SK-N-MC (cell line): ENCODE measurements around the gene TXNRD1.

Experiments used
- DNase-seq: peaks from one replicate; pipeline ENCODE4 v3.0.0-alpha.2; 2011; ENCODE audit warnings: low read depth, low spot score
- H3K27ac ChIP-seq: fragments of 200-600 bp; sonication (generic); 2 replicates; pipeline ENCODE4 v1.5.1; 2016; ENCODE audit warnings: mixed run types
- H3K36me3 ChIP-seq: fragments of 200-600 bp; sonication (generic); 2 replicates; pipeline ENCODE4 v1.6.1; 2017; ENCODE audit warnings: antibody characterized with exemption, low read length, mixed read lengths; ENCODE audit not compliant: insufficient read depth
- H3K4me3 ChIP-seq: fragments of 200-600 bp; sonication (generic); 2 replicates; pipeline ENCODE4 v1.5.1; 2016
- H3K9ac ChIP-seq: fragments of 200-600 bp; sonication (generic); 2 replicates; pipeline ENCODE4 v1.8.0; 2017; ENCODE audit warnings: mixed run types, mixed read lengths; ENCODE audit not compliant: insufficient read length
- H3K9me3 ChIP-seq: fragments of 200-600 bp; sonication (generic); 2 replicates; pipeline ENCODE4 v1.6.1; 2017; ENCODE audit warnings: low read depth, mild to moderate bottlenecking, antibody characterized with exemption, low read length, moderate library complexity, mixed read lengths
- EZH2 ChIP-seq: fragments of 200-600 bp; sonication (generic); IDR thresholded peaks from one replicate; pipeline ENCODE4 v1.6.1; 2017; ENCODE audit warnings: antibody characterized with exemption
- FOXP2 ChIP-seq: optimal IDR thresholded peaks from 2 replicates; pipeline ENCODE3; 2011; ENCODE audit warnings: mild to moderate bottlenecking, moderate library complexity; ENCODE audit not compliant: insufficient read depth; ENCODE audit errors: extremely low read length, control extremely low read depth
- POLR2AphosphoS5 ChIP-seq: IDR thresholded peaks from 2 replicates; pipeline ENCODE4 v1.6.1; 2012; ENCODE audit warnings: mild to moderate bottlenecking, low read depth, low read length, borderline replicate concordance

Gene TXNRD1

GRCh38 chr12:104345234-104346066 is 129.9 kb downstream of the TXNRD1 start:
- no peak for DNase-seq
- Histone ChIP-seq H3K36me3 (peaks cover 95% of the 10 kb centered on the region), H3K4me3 (no peak overlapping the region), H3K27ac (no peak overlapping the region), H3K9me3 (no peaks in the 10 kb centered on the region), H3K9ac (no peak overlapping the region)
- TF ChIP-seq FOXP2 (no peak), EZH2 (no peak), POLR2AphosphoS5 (no peak)

- H3K9me3 ChIP-seq, result no peaks in the 10 kb centered on the region
- no peak overlapping the region for H3K9ac ChIP-seq
- TF ChIP-seq POLR2AphosphoS5 (no peak), FOXP2 (no peak), EZH2 (no peak)
- H3K36me3 ChIP-seq, result peaks cover 93% of the 10 kb centered on the region
- no peak overlapping the region for H3K27ac ChIP-seq
- no peak overlapping the region for H3K4me3 ChIP-seq
- no peak for DNase-seq
Observed at GRCh38 chr12:104347374-104348075, 131.9 kb downstream of the TXNRD1 start.

- TF ChIP-seq FOXP2, result no peak
- TF ChIP-seq POLR2AphosphoS5, result no peak
- no peak for TF ChIP-seq EZH2
- Histone ChIP-seq H3K27ac (no peak overlapping the region), H3K9me3 (no peaks in the 10 kb centered on the region), H3K9ac (no peak overlapping the region), H3K4me3 (no peak overlapping the region), H3K36me3 (peaks cover 93% of the 10 kb centered on the region)
- no peak for DNase-seq
Observed at GRCh38 chr12:104348283-104348993, 132.9 kb downstream of the TXNRD1 start.

- Histone ChIP-seq H3K9me3 (no peaks in the 10 kb centered on the region), H3K4me3 (no peak overlapping the region), H3K27ac (no peak overlapping the region), H3K9ac (no peak overlapping the region), H3K36me3 (peaks cover 92% of the 10 kb centered on the region)
- TF ChIP-seq FOXP2, result no peak
- no peak for DNase-seq
Observed at GRCh38 chr12:104348994-104349494, 133.5 kb downstream of the TXNRD1 start.

GRCh38 chr12:104350211-104351056 is 134.9 kb downstream of the TXNRD1 start:
- Histone ChIP-seq H3K4me3 (no peak overlapping the region), H3K36me3 (peaks cover 78% of the 10 kb centered on the region), H3K9me3 (no peaks in the 10 kb centered on the region), H3K27ac (no peak overlapping the region), H3K9ac (no peak overlapping the region)
- TF ChIP-seq FOXP2 (no peak), EZH2 (no peak), POLR2AphosphoS5 (no peak)
- no peak for DNase-seq

- no peak overlapping the region for H3K27ac ChIP-seq
- peaks cover 71% of the 10 kb centered on the region for H3K36me3 ChIP-seq
- H3K4me3 ChIP-seq, result no peak overlapping the region
- no peak for TF ChIP-seq EZH2
- no peak for TF ChIP-seq FOXP2
- TF ChIP-seq POLR2AphosphoS5, result no peak
- no peak overlapping the region for H3K9ac ChIP-seq
- DNase-seq, result no peak
- H3K9me3 ChIP-seq, result no peaks in the 10 kb centered on the region
Observed at GRCh38 chr12:104351057-104351983, 135.7 kb downstream of the TXNRD1 start.

GRCh38 chr12:104352106-104352713 is 136.6 kb downstream of the TXNRD1 start:
- no peak overlapping the region for H3K27ac ChIP-seq
- H3K36me3 ChIP-seq, result peaks cover 62% of the 10 kb centered on the region
- H3K9me3 ChIP-seq, result no peaks in the 10 kb centered on the region
- H3K9ac ChIP-seq, result no peak overlapping the region
- no peak for DNase-seq
- TF ChIP-seq FOXP2, result no peak
- no peak for TF ChIP-seq POLR2AphosphoS5
- TF ChIP-seq EZH2, result no peak
- no peak overlapping the region for H3K4me3 ChIP-seq
